ENCODE data around the gene TPCN1. TPM values are rescaled to one million over a fixed set of nuclear protein-coding genes. Genes with fewer than 3 reads are reported as not detected.

TPCN1 gene
- total and polyA plus RNA-seq, 2 donors (not counting 1 experiment from before 2014, with no cell fraction given): 17.2 to 17.8 TPM

GRCh38 chr12:113320401-113320800 lies 99.1 kb downstream of the TPCN1 start:
- no peak overlapping the region for H3K27ac ChIP-seq (ENCODE audit: insufficient read depth, low read length)
- H3K9me3 ChIP-seq (ENCODE audit: control insufficient read depth, insufficient read depth, low read depth, low read length): no peaks in the 10 kb centered on the region
- no peak overlapping the region for H3K9ac ChIP-seq (ENCODE audit: insufficient read depth, low read length)
- H3K4me1 ChIP-seq (ENCODE audit: control insufficient read depth, extremely low read depth, insufficient read depth, low read length): no peaks in the 10 kb centered on the region
- H3K79me2 ChIP-seq (ENCODE audit: control insufficient read depth, insufficient read depth, low read length): no peaks in the 10 kb centered on the region
- H4K20me1 ChIP-seq (ENCODE audit: control insufficient read depth, extremely low read depth, insufficient read depth, low read length): no peaks in the 10 kb centered on the region
- H3K4me2 ChIP-seq (ENCODE audit: extremely low read depth, insufficient read depth, low read length): no peak overlapping the region
- no peaks in the 10 kb centered on the region for H3K27me3 ChIP-seq (ENCODE audit: control insufficient read depth, insufficient read depth, low read length)
- DNase-seq (ENCODE audit: low read depth in 2 of 2): no peak
- H2AFZ ChIP-seq (ENCODE audit: low read length): no peak overlapping the region
- H3K4me3 ChIP-seq (replicated peaks in 1 of 4; ENCODE audit: control extremely low read depth in 1 of 4, insufficient read depth in 1 of 4, low read depth in 3 of 4, low read length in 4 of 4): no peak overlapping the region
- TF ChIP-seq EZH2 (IDR thresholded peaks at IDR 0.05; ENCODE audit: low read length, missing control alignments) (no peak), CTCF (conservative IDR thresholded peaks at IDR 0.05 in 1 of 2, IDR thresholded peaks at IDR 0.05 in 1 of 2; ENCODE audit: low read depth in 1 of 2, low read length in 2 of 2) (no peak)
- H3K36me3 ChIP-seq (ENCODE audit: control insufficient read depth, insufficient read depth, low read length): peaks cover 3% of the 10 kb centered on the region

- H3K27ac ChIP-seq (ENCODE audit: insufficient read depth, low read length): peak overlapping the region; percentile 45
- H3K4me2 ChIP-seq (ENCODE audit: extremely low read depth, insufficient read depth, low read length): no peak overlapping the region
- no peak overlapping the region for H3K4me3 ChIP-seq (replicated peaks in 1 of 4; ENCODE audit: control extremely low read depth in 1 of 4, insufficient read depth in 1 of 4, low read depth in 3 of 4, low read length in 4 of 4)
- no peaks in the 10 kb centered on the region for H3K9me3 ChIP-seq (ENCODE audit: control insufficient read depth, insufficient read depth, low read depth, low read length)
- H3K4me1 ChIP-seq (ENCODE audit: control insufficient read depth, extremely low read depth, insufficient read depth, low read length): peaks cover 8% of the 10 kb centered on the region
- no peak overlapping the region for H3K9ac ChIP-seq (ENCODE audit: insufficient read depth, low read length)
- no peaks in the 10 kb centered on the region for H3K79me2 ChIP-seq (ENCODE audit: control insufficient read depth, insufficient read depth, low read length)
- H4K20me1 ChIP-seq (ENCODE audit: control insufficient read depth, extremely low read depth, insufficient read depth, low read length): no peaks in the 10 kb centered on the region
- no peak overlapping the region for H2AFZ ChIP-seq (ENCODE audit: low read length)
- no peak for TF ChIP-seq CTCF (conservative IDR thresholded peaks at IDR 0.05 in 1 of 2, IDR thresholded peaks at IDR 0.05 in 1 of 2; ENCODE audit: low read depth in 1 of 2, low read length in 2 of 2)
- TF ChIP-seq EZH2 (IDR thresholded peaks at IDR 0.05; ENCODE audit: low read length, missing control alignments): no peak
- peaks cover 3% of the 10 kb centered on the region for H3K36me3 ChIP-seq (ENCODE audit: control insufficient read depth, insufficient read depth, low read length)
- DNase-seq (ENCODE audit: low read depth in 2 of 2): peak; percentile 50 to 76
- H3K27me3 ChIP-seq (ENCODE audit: control insufficient read depth, insufficient read depth, low read length): no peaks in the 10 kb centered on the region
These were observed 101.1 kb downstream of the TPCN1 start for GRCh38 chr12:113322343-113322742.

- no peak overlapping the region for H3K9ac ChIP-seq (ENCODE audit: insufficient read depth, low read length)
- H3K36me3 ChIP-seq (ENCODE audit: control insufficient read depth, insufficient read depth, low read length): peaks cover 4% of the 10 kb centered on the region
- peaks cover 8% of the 10 kb centered on the region for H3K4me1 ChIP-seq (ENCODE audit: control insufficient read depth, extremely low read depth, insufficient read depth, low read length)
- H3K4me2 ChIP-seq (ENCODE audit: extremely low read depth, insufficient read depth, low read length): no peak overlapping the region
- H3K9me3 ChIP-seq (ENCODE audit: control insufficient read depth, insufficient read depth, low read depth, low read length): no peaks in the 10 kb centered on the region
- TF ChIP-seq EZH2 (IDR thresholded peaks at IDR 0.05; ENCODE audit: low read length, missing control alignments): no peak
- TF ChIP-seq CTCF (conservative IDR thresholded peaks at IDR 0.05 in 1 of 2, IDR thresholded peaks at IDR 0.05 in 1 of 2; ENCODE audit: low read depth in 1 of 2, low read length in 2 of 2): no peak
- H3K27ac ChIP-seq (ENCODE audit: insufficient read depth, low read length): peak overlapping the region; percentile 66
- no peaks in the 10 kb centered on the region for H4K20me1 ChIP-seq (ENCODE audit: control insufficient read depth, extremely low read depth, insufficient read depth, low read length)
- no peaks in the 10 kb centered on the region for H3K79me2 ChIP-seq (ENCODE audit: control insufficient read depth, insufficient read depth, low read length)
- no peak overlapping the region for H3K4me3 ChIP-seq (replicated peaks in 1 of 4; ENCODE audit: control extremely low read depth in 1 of 4, insufficient read depth in 1 of 4, low read depth in 3 of 4, low read length in 4 of 4)
- peak; percentile 68 to 98 for DNase-seq (ENCODE audit: low read depth in 2 of 2)
- H2AFZ ChIP-seq (ENCODE audit: low read length): no peak overlapping the region
- H3K27me3 ChIP-seq (ENCODE audit: control insufficient read depth, insufficient read depth, low read length): no peaks in the 10 kb centered on the region
These were observed 104.7 kb downstream of the TPCN1 start for GRCh38 chr12:113325916-113326315.
